Lower lobe of right lung (tissue), 2 donors: ENCODE data around the gene BOD1L1. TPM values are rescaled to one million over a fixed set of nuclear protein-coding genes. Genes with fewer than 3 reads are reported as not detected.

Source experiments
- ATAC-seq, 2 donors: fragments of 200-7000 bp; cut with Tn5 transposase; one replicate each; pipeline ENCODE4 v1.9.1; 2020 to 2022; ENCODE audit warnings: mild to moderate bottlenecking in 2 of 2, moderate library complexity in 2 of 2
- DNase-seq: peaks from one replicate; pipeline ENCODE4 v3.0.0-alpha.2; 2020
- H3K27ac ChIP-seq: fragments of 200-600 bp; one replicate; pipeline ENCODE4 v1.8.0; 2022
- H3K27me3 ChIP-seq: fragments of 200-600 bp; one replicate; pipeline ENCODE4 v1.8.0; 2022; ENCODE audit warnings: low read depth
- H3K36me3 ChIP-seq: fragments of 200-600 bp; one replicate; pipeline ENCODE4 v1.8.0; 2022; ENCODE audit warnings: mild to moderate bottlenecking
- H3K4me1 ChIP-seq: fragments of 200-600 bp; one replicate; pipeline ENCODE4 v1.8.0; 2022
- H3K4me3 ChIP-seq: fragments of 200-600 bp; one replicate; pipeline ENCODE4 v1.8.0; 2022; ENCODE audit warnings: mild to moderate bottlenecking
- H3K9me3 ChIP-seq: fragments of 200-600 bp; one replicate; pipeline ENCODE4 v1.8.0; 2022
- CTCF ChIP-seq: fragments of 200-600 bp; IDR thresholded peaks from one replicate; pipeline ENCODE4 v1.8.0; 2022; ENCODE audit warnings: antibody characterized with exemption, mild to moderate bottlenecking
- intact Hi-C: fragments of 100-400 bp; cut with DNase I; formaldehyde crosslinking; loops from one replicate; pipeline ENCODE4 v1.11.0; 2022
- microRNA-seq: library from miRNA; unstranded; fragments of <30 nt; microRNA quantifications from one replicate; pipeline ENCODE4 v1.2.0, GENCODE V29; 2020; ENCODE audit warnings: borderline number of aligned reads
- total RNA-seq: library from RNA; stranded (reverse); fragmentation: NEBNext Ultra II Directional; extraction: Animal tissue kit (Norgen Biotek cat#: 25700); gene quantifications from one replicate; pipeline ENCODE4 v1.2.1, GENCODE V29; 2021
- donor health status: DM: no; HTN: yes; CAD: no; lungs with severe emphysema.

Gene BOD1L1
- total RNA-seq, 1 donor from 2014 or later: 42.7 TPM

- TF ChIP-seq CTCF: no peak
- ATAC-seq (no peak), DNase-seq (no peak)
- no peak overlapping the region for H3K27ac ChIP-seq
- H3K27me3 ChIP-seq: peaks cover 82% of the 10 kb centered on the region
- intact Hi-C loops: no loop called here
- peaks cover 14% of the 10 kb centered on the region for H3K4me1 ChIP-seq
- H3K9me3 ChIP-seq: peaks cover 9% of the 10 kb centered on the region
- H3K4me3 ChIP-seq: no peak overlapping the region
- H3K36me3 ChIP-seq: no peaks in the 10 kb centered on the region
These were observed 103.7 kb downstream of the BOD1L1 start for GRCh38 chr4:13523591-13524503.

- Histone ChIP-seq H3K36me3 (no peaks in the 10 kb centered on the region), H3K4me1 (peaks cover 13% of the 10 kb centered on the region), H3K27me3 (peaks cover 78% of the 10 kb centered on the region), H3K4me3 (no peak overlapping the region), H3K27ac (no peak overlapping the region), H3K9me3 (peaks cover 9% of the 10 kb centered on the region)
- peak in 1 of 2 donors; percentile 32 for ATAC-seq
- intact Hi-C loops: no loop called here
- DNase-seq: no peak
- no peak for TF ChIP-seq CTCF
These were observed 104.4 kb downstream of the BOD1L1 start for GRCh38 chr4:13523105-13523477.

- intact Hi-C loops: no loop called here
- no peak for DNase-seq
- Histone ChIP-seq H3K9me3 (peaks cover 9% of the 10 kb centered on the region), H3K27me3 (peaks cover 72% of the 10 kb centered on the region), H3K27ac (no peak overlapping the region), H3K36me3 (no peaks in the 10 kb centered on the region), H3K4me1 (peaks cover 7% of the 10 kb centered on the region), H3K4me3 (no peak overlapping the region)
- peak; percentile 14 to 29 for ATAC-seq
- TF ChIP-seq CTCF: no peak
These were observed 105.0 kb downstream of the BOD1L1 start for GRCh38 chr4:13522282-13523104.

GRCh38 chr4:13521047-13521446, 106.5 kb downstream of the BOD1L1 start:
- no peak for TF ChIP-seq CTCF
- H3K4me3 ChIP-seq: no peak overlapping the region
- no peaks in the 10 kb centered on the region for H3K36me3 ChIP-seq
- H3K27ac ChIP-seq: no peak overlapping the region
- peaks cover 57% of the 10 kb centered on the region for H3K27me3 ChIP-seq
- H3K9me3 ChIP-seq: peaks cover 9% of the 10 kb centered on the region
- intact Hi-C loops: no loop called here
- DNase-seq (no peak), ATAC-seq (no peak)
- H3K4me1 ChIP-seq: peaks cover 6% of the 10 kb centered on the region

Small RNA genes lying within 50 kb of the gene (microRNA-seq; reads per million reads assigned to microRNA genes)
- gene MIR5091: not detected

Other genes with a start within 250 kb of the BOD1L1 start
- gene RAB28, start 143.4 kb downstream of the BOD1L1 start, total RNA-seq: 18.8 TPM
- gene NKX3-2, start 83.2 kb downstream of the BOD1L1 start, total RNA-seq: not detected